ENCODE measurements around the gene PPFIA1.

Gene PPFIA1

GRCh38 chr11:70233511-70233934 is 37.0 kb upstream of the PPFIA1 start:
- no peaks in the 10 kb centered on the region for H3K9me3 ChIP-seq (ENCODE audit: control insufficient read depth, low read length)
- no peaks in the 10 kb centered on the region for H3K79me2 ChIP-seq
- no peak overlapping the region for H2AFZ ChIP-seq
- no peak overlapping the region for H3K9ac ChIP-seq
- no peaks in the 10 kb centered on the region for H3K4me1 ChIP-seq
- H3K27ac ChIP-seq = no peak overlapping the region
- H3K27me3 ChIP-seq (ENCODE audit: control insufficient read depth, insufficient read depth, low read length) = no peaks in the 10 kb centered on the region
- H3K36me3 ChIP-seq (ENCODE audit: control insufficient read depth, insufficient read depth, low read length) = no peaks in the 10 kb centered on the region
- H3K4me2 ChIP-seq (ENCODE audit: low read length) = no peak overlapping the region
- no peak for TF ChIP-seq CTCF (IDR thresholded peaks at IDR 0.05)
- no peak overlapping the region for H3K4me3 ChIP-seq (ENCODE audit: low read depth, low read length)

- no peak for TF ChIP-seq CTCF (IDR thresholded peaks at IDR 0.05)
- Histone ChIP-seq H3K27ac (no peak overlapping the region), H3K79me2 (no peaks in the 10 kb centered on the region), H3K9me3 (ENCODE audit: control insufficient read depth, low read length) (no peaks in the 10 kb centered on the region), H3K27me3 (ENCODE audit: control insufficient read depth, insufficient read depth, low read length) (no peaks in the 10 kb centered on the region), H3K4me2 (ENCODE audit: low read length) (no peak overlapping the region), H3K36me3 (ENCODE audit: control insufficient read depth, insufficient read depth, low read length) (no peaks in the 10 kb centered on the region), H3K4me3 (ENCODE audit: low read depth, low read length) (no peak overlapping the region), H3K9ac (no peak overlapping the region), H2AFZ (no peak overlapping the region), H3K4me1 (no peaks in the 10 kb centered on the region)
These were observed 36.5 kb upstream of the PPFIA1 start for GRCh38 chr11:70233962-70234361.

- TF ChIP-seq CTCF (IDR thresholded peaks at IDR 0.05) = no peak
- H3K9ac ChIP-seq = no peak overlapping the region
- no peaks in the 10 kb centered on the region for H3K36me3 ChIP-seq (ENCODE audit: control insufficient read depth, insufficient read depth, low read length)
- H3K4me2 ChIP-seq (ENCODE audit: low read length) = no peak overlapping the region
- no peaks in the 10 kb centered on the region for H3K4me1 ChIP-seq
- H3K4me3 ChIP-seq (ENCODE audit: low read depth, low read length) = no peak overlapping the region
- H3K27ac ChIP-seq = no peak overlapping the region
- H3K27me3 ChIP-seq (ENCODE audit: control insufficient read depth, insufficient read depth, low read length) = no peaks in the 10 kb centered on the region
- H2AFZ ChIP-seq = no peak overlapping the region
- no peaks in the 10 kb centered on the region for H3K9me3 ChIP-seq (ENCODE audit: control insufficient read depth, low read length)
- H3K79me2 ChIP-seq = no peaks in the 10 kb centered on the region
These were observed 30.2 kb upstream of the PPFIA1 start for GRCh38 chr11:70240337-70240736.

- H3K4me1 ChIP-seq = no peaks in the 10 kb centered on the region
- TF ChIP-seq CTCF (IDR thresholded peaks at IDR 0.05) = no peak
- no peaks in the 10 kb centered on the region for H3K9me3 ChIP-seq (ENCODE audit: control insufficient read depth, low read length)
- no peak overlapping the region for H2AFZ ChIP-seq
- no peak overlapping the region for H3K27ac ChIP-seq
- no peaks in the 10 kb centered on the region for H3K36me3 ChIP-seq (ENCODE audit: control insufficient read depth, insufficient read depth, low read length)
- H3K79me2 ChIP-seq = no peaks in the 10 kb centered on the region
- no peaks in the 10 kb centered on the region for H3K27me3 ChIP-seq (ENCODE audit: control insufficient read depth, insufficient read depth, low read length)
- no peak overlapping the region for H3K9ac ChIP-seq
- H3K4me3 ChIP-seq (ENCODE audit: low read depth, low read length) = no peak overlapping the region
- no peak overlapping the region for H3K4me2 ChIP-seq (ENCODE audit: low read length)
These were observed 28.8 kb upstream of the PPFIA1 start for GRCh38 chr11:70241709-70242108.

GRCh38 chr11:70242885-70243284 is 27.6 kb upstream of the PPFIA1 start:
- Histone ChIP-seq H3K79me2 (no peaks in the 10 kb centered on the region), H3K9ac (no peak overlapping the region), H3K9me3 (ENCODE audit: control insufficient read depth, low read length) (no peaks in the 10 kb centered on the region), H3K4me3 (ENCODE audit: low read depth, low read length) (no peak overlapping the region), H3K4me1 (no peaks in the 10 kb centered on the region), H3K36me3 (ENCODE audit: control insufficient read depth, insufficient read depth, low read length) (no peaks in the 10 kb centered on the region), H3K4me2 (ENCODE audit: low read length) (no peak overlapping the region), H2AFZ (no peak overlapping the region), H3K27ac (no peak overlapping the region), H3K27me3 (ENCODE audit: control insufficient read depth, insufficient read depth, low read length) (no peaks in the 10 kb centered on the region)
- no peak for TF ChIP-seq CTCF (IDR thresholded peaks at IDR 0.05)
